ENCODE measurements around the gene SAMD11. TPM values are rescaled to one million over a fixed set of nuclear protein-coding genes. Genes with fewer than 3 reads are reported as not detected.

Gene SAMD11
- total RNA-seq, 1 donor from 2014 or later: 0.14 TPM

DNA sequence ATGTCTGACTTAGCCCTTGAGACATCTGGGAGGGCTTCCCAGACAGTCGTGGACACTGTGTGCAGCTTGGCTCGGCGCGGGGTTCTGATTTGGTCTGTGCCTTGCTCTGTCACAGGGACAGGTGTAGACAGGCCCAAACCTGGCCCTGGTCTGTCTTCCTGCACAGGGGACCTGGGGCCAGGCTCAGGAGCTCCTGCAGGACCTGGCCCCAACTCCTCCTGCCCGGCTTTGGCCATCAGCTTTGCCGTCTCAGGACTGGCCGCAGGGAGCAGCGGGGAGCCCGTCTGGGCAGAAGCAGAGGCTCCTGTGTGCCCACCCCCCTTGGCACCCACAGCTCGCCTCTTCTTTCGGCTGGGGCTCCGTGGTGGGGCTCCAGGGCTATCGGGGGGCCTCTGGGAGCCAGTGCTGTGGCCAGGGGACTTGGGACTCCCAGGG lies 56.4 kb downstream of the SAMD11 start:
- Mint-ChIP-seq H3K9me3 (peaks cover 3% of the 10 kb centered on the region), H3K4me3 (no peak overlapping the region), H3K27me3 (ENCODE audit: low read depth) (peaks cover 31% of the 10 kb centered on the region), H3K4me1 (peaks cover 3% of the 10 kb centered on the region), H3K27ac (ENCODE audit: unreplicated experiment) (no peak overlapping the region), H3K36me3 (ENCODE audit: low read depth) (peaks cover 3% of the 10 kb centered on the region)
- no peak for DNase-seq (ENCODE audit: low read depth, low spot score)
- TF ChIP-seq, protein P1, sequence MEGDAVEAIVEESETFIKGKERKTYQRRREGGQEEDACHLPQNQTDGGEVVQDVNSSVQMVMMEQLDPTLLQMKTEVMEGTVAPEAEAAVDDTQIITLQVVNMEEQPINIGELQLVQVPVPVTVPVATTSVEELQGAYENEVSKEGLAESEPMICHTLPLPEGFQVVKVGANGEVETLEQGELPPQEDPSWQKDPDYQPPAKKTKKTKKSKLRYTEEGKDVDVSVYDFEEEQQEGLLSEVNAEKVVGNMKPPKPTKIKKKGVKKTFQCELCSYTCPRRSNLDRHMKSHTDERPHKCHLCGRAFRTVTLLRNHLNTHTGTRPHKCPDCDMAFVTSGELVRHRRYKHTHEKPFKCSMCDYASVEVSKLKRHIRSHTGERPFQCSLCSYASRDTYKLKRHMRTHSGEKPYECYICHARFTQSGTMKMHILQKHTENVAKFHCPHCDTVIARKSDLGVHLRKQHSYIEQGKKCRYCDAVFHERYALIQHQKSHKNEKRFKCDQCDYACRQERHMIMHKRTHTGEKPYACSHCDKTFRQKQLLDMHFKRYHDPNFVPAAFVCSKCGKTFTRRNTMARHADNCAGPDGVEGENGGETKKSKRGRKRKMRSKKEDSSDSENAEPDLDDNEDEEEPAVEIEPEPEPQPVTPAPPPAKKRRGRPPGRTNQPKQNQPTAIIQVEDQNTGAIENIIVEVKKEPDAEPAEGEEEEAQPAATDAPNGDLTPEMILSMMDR (conservative IDR thresholded peaks at IDR 0.05): no peak

- peaks cover 3% of the 10 kb centered on the region for H3K4me1 Mint-ChIP-seq
- no peak overlapping the region for H3K27ac Mint-ChIP-seq (ENCODE audit: unreplicated experiment)
- peaks cover 3% of the 10 kb centered on the region for H3K36me3 Mint-ChIP-seq (ENCODE audit: low read depth)
- no peak for DNase-seq (ENCODE audit: low read depth, low spot score)
- peaks cover 3% of the 10 kb centered on the region for H3K9me3 Mint-ChIP-seq
- TF ChIP-seq, protein P1 (conservative IDR thresholded peaks at IDR 0.05): no peak
- peaks cover 34% of the 10 kb centered on the region for H3K27me3 Mint-ChIP-seq (ENCODE audit: low read depth)
- H3K4me3 Mint-ChIP-seq: no peak overlapping the region
Measured at GRCh38 chr1:980602-981395, 57.1 kb downstream of the SAMD11 start.

- TF ChIP-seq, protein P1 (conservative IDR thresholded peaks at IDR 0.05): no peak
- Mint-ChIP-seq H3K36me3 (ENCODE audit: low read depth) (peaks cover 3% of the 10 kb centered on the region), H3K4me3 (no peak overlapping the region), H3K27ac (ENCODE audit: unreplicated experiment) (no peak overlapping the region), H3K27me3 (ENCODE audit: low read depth) (peaks cover 36% of the 10 kb centered on the region), H3K4me1 (peaks cover 3% of the 10 kb centered on the region), H3K9me3 (peaks cover 3% of the 10 kb centered on the region)
- no peak for DNase-seq (ENCODE audit: low read depth, low spot score)
Measured at GRCh38 chr1:981491-981954, 57.8 kb downstream of the SAMD11 start.

- Mint-ChIP-seq H3K27ac (ENCODE audit: unreplicated experiment) (no peak within 1 kb of the TSS), H3K4me3 (no peak within 1 kb of the TSS), H3K27me3 (ENCODE audit: low read depth) (peaks cover 36% of the 10 kb centered on the region), H3K9me3 (peaks cover 3% of the 10 kb centered on the region), H3K4me1 (peaks cover 3% of the 10 kb centered on the region), H3K36me3 (ENCODE audit: low read depth) (peaks cover 3% of the 10 kb centered on the region)
- no peak for DNase-seq (ENCODE audit: low read depth, low spot score)
- TF ChIP-seq, protein P1 (conservative IDR thresholded peaks at IDR 0.05): no peak
Measured at GRCh38 chr1:981955-982558, 58.3 kb downstream of the SAMD11 start, which contains the start of gene PERM1. Gene PERM1, minus strand, starts transcription at chr1:982093. Its CDS starts 1,064 bp downstream, at chr1:981029.

- DNase-seq (ENCODE audit: low read depth, low spot score): no peak
Measured at GRCh38 chr1:982765-983436, 59.2 kb downstream of the SAMD11 start.

More at GRCh38 chr1:982765-983436, 59.2 kb downstream of the SAMD11 start:
- TF ChIP-seq, protein P1 (conservative IDR thresholded peaks at IDR 0.05): no peak
- Mint-ChIP-seq H3K36me3 (ENCODE audit: low read depth) (peaks cover 3% of the 10 kb centered on the region), H3K9me3 (peaks cover 3% of the 10 kb centered on the region), H3K27me3 (ENCODE audit: low read depth) (peaks cover 41% of the 10 kb centered on the region), H3K4me1 (peaks cover 3% of the 10 kb centered on the region), H3K4me3 (no peak overlapping the region), H3K27ac (ENCODE audit: unreplicated experiment) (no peak overlapping the region)

Data from neural crest cell (in vitro differentiated cells).